K562 (cell line): ENCODE data around the gene ARHGAP25. TPM values are rescaled to one million over a fixed set of nuclear protein-coding genes. Genes with fewer than 3 reads are reported as not detected.

Source experiments
- ARID1B ChIP-seq: fragments of 450-650 bp; IDR thresholded peaks from 2 replicates; pipeline ENCODE4 v1.6.1; 2016; ENCODE audit warnings: antibody characterized with exemption, mild to moderate bottlenecking, inconsistent platforms
- ATF7 ChIP-seq: fragments of 450-650 bp; IDR thresholded peaks from 2 replicates; pipeline ENCODE4 v1.7.1; 2014; ENCODE audit warnings: mild to moderate bottlenecking, moderate library complexity
- CBFB ChIP-seq: sonication (generic); formaldehyde crosslinking; IDR thresholded peaks from 2 replicates; pipeline ENCODE4 v1.4.0; 2020; ENCODE audit warnings: mild to moderate bottlenecking, missing genetic modification reagents
- CEBPB ChIP-seq: fragments of 450-650 bp; IDR thresholded peaks from 2 replicates; pipeline ENCODE4 v1.6.1; 2016; ENCODE audit warnings: missing genetic modification characterization, missing compliant biosample characterization
- E2F1 ChIP-seq: sonication (generic); formaldehyde crosslinking; IDR thresholded peaks from 2 replicates; pipeline ENCODE4 v1.8.1; 2023; ENCODE audit warnings: mild to moderate bottlenecking, missing genetic modification reagents, moderate library complexity
- EGR1 ChIP-seq: fragments of 450-650 bp; conservative IDR thresholded peaks from 2 replicates; pipeline ENCODE4 v1.6.1; 2017; ENCODE audit warnings: mild to moderate bottlenecking
- HNRNPUL1 ChIP-seq: fragments of 200-400 bp; formaldehyde crosslinking; IDR thresholded peaks from 2 replicates; pipeline ENCODE4 v1.6.1; 2017; ENCODE audit warnings: low read length
- MEF2D ChIP-seq: conservative IDR thresholded peaks from 2 replicates; pipeline ENCODE4 v1.6.1; 2016; ENCODE audit warnings: low read depth, missing genetic modification characterization, missing compliant biosample characterization
- NFXL1 ChIP-seq: fragments of 450-650 bp; formaldehyde crosslinking; IDR thresholded peaks from 2 replicates; pipeline ENCODE4 v1.4.0; 2021; ENCODE audit warnings: mild to moderate bottlenecking
- PTRF ChIP-seq: fragments of 450-650 bp; IDR thresholded peaks from 2 replicates; pipeline ENCODE4 v1.6.1; 2016; ENCODE audit warnings: mild to moderate bottlenecking, missing genetic modification characterization, missing compliant biosample characterization
- SAFB2 ChIP-seq: fragments of 200-400 bp; formaldehyde crosslinking; IDR thresholded peaks from 2 replicates; pipeline ENCODE4 v1.6.1; 2018; ENCODE audit warnings: borderline replicate concordance, low read length, low read depth, moderate library complexity; ENCODE audit not compliant: severe bottlenecking
- ZBTB40 ChIP-seq, 2 experiments: fragments of 450-650 bp in 1 of 2; sonication (generic) in 1 of 2; formaldehyde crosslinking in 1 of 2; IDR thresholded peaks; 2 replicates each; pipeline versions ENCODE4 v1.7.1 to v1.9.0; 2016 to 2022; ENCODE audit warnings: inconsistent platforms in 1 of 2, mild to moderate bottlenecking in 1 of 2, missing genetic modification reagents in 1 of 2
- ZNF175 ChIP-seq: fragments of 200-800 bp; sonication (Bioruptor generic); IDR thresholded peaks from 2 replicates; pipeline ENCODE4 v1.6.1; 2016; ENCODE audit warnings: low read depth, mild to moderate bottlenecking, missing genetic modification characterization, missing compliant biosample characterization
- ZNF282 ChIP-seq: sonication (generic); formaldehyde crosslinking; IDR thresholded peaks from 2 replicates; pipeline ENCODE4 v1.8.1; 2023; ENCODE audit warnings: missing genetic modification reagents
- ZNF384 ChIP-seq: IDR thresholded peaks from 2 replicates; pipeline ENCODE4 v1.6.1; 2012; ENCODE audit warnings: low read depth, low read length, improper control_type of control experiment
- ZNF583 ChIP-seq: fragments of 250-450 bp; sonication (Bioruptor Pico); IDR thresholded peaks from 2 replicates; pipeline ENCODE4 v1.4.0; 2020
- ZNF766 ChIP-seq: fragments of 200-800 bp; sonication (Bioruptor generic); conservative IDR thresholded peaks from 2 replicates; pipeline ENCODE4 v1.6.1; 2016; ENCODE audit warnings: missing genetic modification characterization, missing compliant biosample characterization
- polyA plus RNA-seq, 8 experiments: library from polyadenylated mRNA; depleted of rRNA in 4 of 8; stranded (reverse) in 5 of 8; unstranded in 3 of 8; fragments of >200 nt; fragmentation: Nextera tagmentation in 2 of 8; fragmentation: Illumina TruSeq in 1 of 8; extraction: Ambion mirVana in 2 of 8; extraction: Trizol in 1 of 8; gene quantifications; 2 replicates each; pipeline versions ENCODE4 v1.2.1 to v1.2.3, GENCODE V29; 2011 to 2014; ENCODE audit warnings: inconsistent platforms in 1 of 8, missing spikeins in 1 of 8
- total RNA-seq, 7 experiments: library from RNA; depleted of rRNA in 6 of 7; stranded (reverse); fragments of >200 nt in 6 of 7; fragmentation: Illumina TruSeq in 2 of 7; extraction: Trizol in 2 of 7; gene quantifications; 2 replicates each; pipeline versions ENCODE4 v1.2.1 to v1.2.3, GENCODE V29; 2011 to 2021; ENCODE audit warnings: low replicate concordance in 1 of 7

The ARHGAP25 gene
- total and polyA plus RNA-seq, 9 of the 15 experiments (the other 6 are each of a cell fraction or from before 2014, with no cell fraction given) = 4.9 to 14.8 (median 10.7) TPM

GRCh38 chr2:68806511-68807109, 72.0 kb downstream of the ARHGAP25 start (continued):
- TF ChIP-seq ZBTB40 (IDR thresholded peaks at IDR 0.05) (no peak), ZBTB40 (CRISPR knock-in tag; IDR thresholded peaks at IDR 0.05) (no peak), NFXL1 (CRISPR knock-in tag) (peak; percentile 83), E2F1 (CRISPR knock-in tag) (no peak), ZNF175 (CRISPR knock-in tag) (peak; percentile 97), CBFB (CRISPR knock-in tag) (no peak), EGR1 (no peak), PTRF (tag) (peak; percentile 46; the same call in 1 of the 2 replicates), ZNF583 (CRISPR knock-in tag) (0 out of 2 replicates have a peak, but pooled peaks have one; percentile 24), HNRNPUL1 (no peak), MEF2D (0 out of 2 replicates have a peak, but pooled peaks have one; percentile 45), ATF7 (peak; percentile 76; the same call in 1 of the 2 replicates), SAFB2 (no peak), CEBPB (peak; percentile 78), ARID1B (peak; percentile 57), ZNF282 (CRISPR knock-in tag) (no peak), ZNF384 (no peak), ZNF766 (CRISPR knock-in tag) (peak; percentile 76; the same call in 1 of the 2 replicates)
